HuH-7 (cell line): ENCODE results near the gene PTPRN2.

Experiments used
- DNase-seq: peaks from one replicate; pipeline ENCODE4 v3.0.0; 2011; ENCODE audit warnings: low spot score

Gene PTPRN2

GRCh38 chr7:157811946-157812345, 775.7 kb downstream of the PTPRN2 start:
- DNase-seq = no peak

DNA sequence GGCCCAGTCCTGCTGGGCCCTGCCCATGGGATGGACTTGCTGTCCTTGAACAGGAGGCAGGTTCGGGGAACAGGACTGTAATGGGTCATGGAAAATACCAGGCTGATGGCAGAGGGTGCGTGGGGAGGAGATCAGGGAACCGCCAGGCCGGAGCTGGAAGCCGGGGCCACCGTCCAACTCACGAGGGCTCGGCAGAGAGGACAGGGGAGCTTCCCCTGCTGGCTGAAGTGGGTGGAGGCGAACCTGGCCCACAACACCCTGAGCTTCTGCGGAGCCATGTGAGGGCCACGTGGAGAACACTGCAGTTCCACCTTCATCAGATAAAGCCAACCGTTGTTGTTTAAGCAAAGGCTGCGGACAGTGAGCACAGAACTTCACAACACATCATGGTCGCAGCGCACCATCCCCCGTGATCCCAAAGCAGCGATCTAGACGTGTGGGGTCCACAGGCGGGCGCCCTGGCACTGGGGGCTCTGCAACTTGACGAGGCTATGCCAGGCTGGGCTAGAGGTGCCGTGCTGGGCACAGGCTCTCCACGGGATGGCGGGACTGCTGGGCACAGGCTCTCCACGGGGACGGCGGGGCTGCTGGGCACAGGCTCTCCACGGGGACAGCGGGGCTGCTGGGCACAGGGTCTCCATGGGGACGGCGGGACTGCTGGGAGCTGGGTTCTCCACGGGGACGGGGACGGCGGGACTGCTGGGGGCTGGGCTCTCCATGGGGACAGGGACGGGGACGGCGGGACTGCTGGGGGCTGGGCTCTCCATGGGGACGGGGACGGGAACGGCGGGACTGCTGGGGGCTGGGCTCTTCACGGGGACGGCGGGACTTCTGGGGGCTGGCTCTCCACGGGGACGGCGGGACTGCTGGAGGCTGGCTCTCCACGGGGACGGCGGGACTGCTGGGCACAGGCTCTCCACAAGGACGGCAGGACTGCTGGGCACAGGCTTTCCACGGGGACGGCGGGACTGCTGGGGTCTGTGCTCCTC, 777.5 kb downstream of the PTPRN2 start:
- no peak for DNase-seq

GRCh38 chr7:157809154-157809862, 778.3 kb downstream of the PTPRN2 start:
- DNase-seq = no peak

DNA sequence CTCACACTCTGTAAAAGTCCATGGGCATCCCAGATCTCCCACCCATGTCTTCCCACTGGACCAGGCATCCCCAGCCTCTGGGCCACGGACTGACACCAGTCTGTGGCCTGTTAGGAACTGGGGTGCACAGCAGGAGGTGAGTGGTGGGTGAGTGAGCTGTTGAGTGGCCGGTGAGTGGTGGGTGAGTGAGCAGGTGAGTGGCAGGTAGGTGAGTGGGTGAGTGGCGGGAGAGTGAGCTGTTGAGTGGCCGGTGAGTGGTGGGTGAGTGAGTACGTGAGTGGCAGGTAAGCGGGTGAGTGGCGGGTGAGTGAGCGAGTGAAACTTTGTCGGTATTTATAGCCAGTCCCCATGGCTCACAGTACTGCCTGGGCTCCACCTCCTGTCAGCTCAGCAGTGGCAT, 779.6 kb downstream of the PTPRN2 start:
- DNase-seq = no peak

DNA sequence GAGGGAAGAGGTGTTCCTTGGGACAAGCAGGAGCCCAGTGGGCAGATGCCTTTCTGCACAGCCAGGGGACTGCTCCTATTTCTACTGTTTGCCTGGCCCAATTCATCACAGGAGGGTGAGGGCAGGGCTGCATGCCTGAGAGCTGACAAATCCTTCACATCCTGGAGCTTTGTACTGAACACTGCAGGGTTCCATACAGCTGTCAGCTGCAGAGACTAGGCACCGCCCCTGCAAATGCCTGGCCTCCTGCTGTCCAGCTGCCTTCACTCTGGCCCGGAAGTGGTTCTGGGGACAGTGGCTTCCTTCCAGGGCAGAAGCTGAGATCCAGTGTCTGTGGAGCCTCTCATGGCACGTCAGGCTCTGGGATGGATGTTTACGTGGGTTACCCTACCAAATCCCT, 780.1 kb downstream of the PTPRN2 start:
- DNase-seq = no peak

GRCh38 chr7:157806711-157807110, 780.9 kb downstream of the PTPRN2 start:
- DNase-seq = no peak

DNA sequence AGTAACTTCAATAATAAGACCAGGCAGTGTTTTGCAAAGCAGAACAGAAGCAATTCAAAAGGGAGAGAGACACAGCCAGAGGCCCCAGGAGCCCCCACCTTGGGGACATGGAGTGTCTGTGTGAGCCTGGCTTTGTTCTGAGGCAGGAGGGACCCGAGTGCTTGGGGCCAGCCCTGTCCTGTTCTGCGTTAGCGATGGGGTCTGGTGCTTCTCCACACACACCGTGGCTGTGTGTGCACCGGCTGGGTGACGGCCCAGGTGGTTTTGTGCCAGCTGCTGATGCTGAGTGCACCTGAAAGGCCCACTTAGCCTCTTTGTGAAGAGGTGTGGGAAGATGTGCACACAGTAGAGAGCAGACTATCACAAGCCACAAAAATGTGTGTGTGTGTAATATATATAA, 781.9 kb downstream of the PTPRN2 start:
- DNase-seq = no peak

- DNase-seq = no peak
These were observed 783.7 kb downstream of the PTPRN2 start for GRCh38 chr7:157803906-157804305.

- no peak for DNase-seq
These were observed 785.5 kb downstream of the PTPRN2 start for GRCh38 chr7:157801971-157802675.

DNA sequence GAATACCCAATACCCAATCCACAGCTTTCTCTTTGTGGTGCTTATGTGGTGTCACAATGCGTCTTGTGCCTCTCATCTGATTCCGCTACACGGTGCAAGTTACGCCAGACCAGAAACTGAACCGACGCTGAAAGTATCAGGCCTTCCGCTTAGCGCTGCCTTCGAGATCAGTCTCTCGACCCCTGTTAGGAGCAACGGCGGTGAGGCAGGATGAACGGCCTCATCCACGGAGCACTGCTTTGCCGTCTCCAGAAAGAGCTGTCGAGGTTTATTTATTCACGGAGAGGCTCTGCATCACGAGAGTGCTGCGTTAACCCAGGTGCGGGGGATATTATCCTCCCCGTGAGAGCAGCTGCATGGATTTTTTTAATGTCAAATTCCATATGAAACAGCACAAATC, 786.5 kb downstream of the PTPRN2 start:
- DNase-seq = no peak

DNA sequence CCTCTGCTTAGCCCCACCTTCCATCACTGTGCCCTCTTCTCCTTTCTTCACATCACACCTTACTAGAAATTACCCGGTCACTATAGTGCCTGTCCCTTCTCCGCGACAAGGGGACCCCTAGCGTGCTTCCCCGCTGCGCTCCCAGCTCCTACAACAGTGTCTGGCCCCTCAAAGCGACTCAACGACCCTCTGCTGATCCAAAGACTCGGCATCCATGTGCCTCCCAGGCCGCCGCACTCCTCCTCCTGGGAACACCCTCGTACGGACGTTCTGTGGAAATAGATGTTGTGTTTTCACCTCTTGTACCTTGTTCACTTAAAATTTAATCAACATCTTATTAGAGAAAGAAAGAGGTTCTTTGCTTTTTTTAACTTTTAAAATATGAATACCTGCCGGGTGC, 787.3 kb downstream of the PTPRN2 start:
- no peak for DNase-seq

DNA sequence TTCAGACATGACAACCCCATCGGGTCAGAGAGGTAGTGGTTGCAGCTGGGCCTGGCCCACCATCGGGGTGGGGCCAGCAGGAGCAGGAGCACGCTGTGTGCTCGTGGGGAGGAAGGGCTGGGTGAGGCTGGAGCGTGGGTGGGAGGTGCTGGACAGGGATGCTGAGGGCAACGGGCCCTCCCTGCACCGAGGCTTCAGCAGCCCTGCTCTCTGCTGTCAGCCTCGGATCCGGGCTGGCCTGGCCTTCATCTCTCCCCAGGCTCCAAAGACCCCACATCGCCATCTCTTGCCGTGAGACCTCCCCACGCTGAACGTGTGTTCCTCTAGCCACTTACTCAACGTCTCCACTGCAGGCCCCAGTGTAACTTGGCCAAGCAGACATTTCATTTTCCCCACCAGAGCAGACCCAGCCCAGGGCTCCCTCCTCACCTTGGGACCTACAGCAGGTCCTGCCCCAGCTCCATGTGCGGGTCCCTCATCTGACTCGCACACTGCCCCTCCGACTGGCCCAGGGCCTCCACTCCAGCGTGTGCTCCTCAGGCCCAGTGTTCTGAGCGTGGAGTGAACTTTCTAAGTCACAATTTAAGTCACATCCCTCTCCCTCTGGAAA, 788.4 kb downstream of the PTPRN2 start:
- DNase-seq = no peak

DNA sequence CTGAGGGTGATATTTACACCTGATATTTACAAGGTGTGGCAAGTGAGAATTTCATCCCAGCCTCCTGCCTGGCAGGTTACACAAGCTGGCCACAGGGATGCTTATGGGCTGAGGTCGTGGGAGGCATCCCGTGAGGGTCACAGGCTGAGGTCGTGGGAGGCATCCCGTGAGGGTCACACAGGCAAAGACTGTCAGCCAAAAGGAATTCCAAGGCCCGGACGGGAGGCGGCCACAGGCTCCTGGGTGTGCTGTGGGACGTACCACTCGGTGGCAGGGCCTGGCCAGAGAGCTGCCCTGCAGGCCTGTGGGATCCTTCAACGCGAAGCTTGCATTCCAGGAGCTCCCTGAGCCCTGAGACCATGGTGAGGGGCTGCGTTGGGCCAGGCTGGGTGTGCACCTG, 790.3 kb downstream of the PTPRN2 start:
- DNase-seq = no peak

DNA sequence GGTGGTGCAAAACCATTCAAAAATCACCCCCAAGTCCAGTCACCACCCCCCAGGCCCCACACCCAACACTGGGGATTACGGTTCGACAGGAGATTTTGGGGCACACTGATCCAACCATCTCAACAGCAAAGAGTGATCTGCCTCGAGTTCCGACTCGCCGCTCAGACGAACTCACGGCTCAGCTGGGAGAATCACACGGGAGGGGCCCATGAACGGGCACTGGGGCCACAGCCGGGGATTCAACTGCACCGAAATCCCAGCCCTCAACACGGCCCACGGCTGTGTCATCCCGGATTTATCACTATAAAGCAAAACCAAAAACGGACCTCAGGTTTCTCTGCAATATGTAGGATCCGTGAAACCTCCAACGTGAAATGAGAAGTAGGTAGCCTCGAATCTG, 790.8 kb downstream of the PTPRN2 start:
- DNase-seq = no peak

DNA sequence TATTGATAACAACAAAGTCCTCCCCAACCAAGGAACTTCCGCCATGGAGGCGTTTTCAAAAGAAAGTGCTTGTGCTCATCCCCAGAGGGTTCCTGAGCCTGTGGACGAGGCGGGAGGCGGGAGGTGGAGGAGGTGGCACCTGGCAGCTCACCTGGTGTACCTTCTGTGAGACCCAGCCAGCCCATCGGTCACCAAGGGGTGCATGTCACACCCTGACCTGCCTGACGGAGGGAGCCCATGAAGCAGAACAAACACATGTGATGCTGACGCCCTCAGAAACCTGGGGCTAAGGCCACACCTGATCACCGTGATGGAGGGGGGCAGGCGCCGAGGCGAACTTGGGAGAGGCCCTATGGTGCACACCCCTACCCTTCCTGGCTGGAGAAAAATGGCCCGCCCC, 792.0 kb downstream of the PTPRN2 start:
- DNase-seq = no peak

DNA sequence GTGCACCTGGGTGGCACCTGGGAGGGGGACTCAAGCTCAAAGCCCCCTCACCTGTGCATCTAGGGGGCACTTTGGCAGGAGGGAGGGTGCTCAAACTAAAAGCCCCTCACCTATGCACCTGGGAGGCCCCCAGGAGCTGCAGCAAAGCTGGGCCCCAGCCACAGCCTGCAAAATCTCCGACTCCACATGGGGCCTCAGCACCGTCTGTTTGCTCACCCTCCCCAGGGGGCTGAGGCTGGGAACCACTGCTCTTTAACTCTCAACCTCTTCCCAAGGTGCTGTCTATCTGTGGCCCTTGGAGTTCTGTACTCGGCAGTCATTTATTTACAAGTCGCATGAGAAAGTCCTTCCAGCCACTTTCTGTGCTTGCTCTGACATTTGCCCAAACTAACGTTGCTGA, 792.4 kb downstream of the PTPRN2 start:
- no peak for DNase-seq

- no peak for DNase-seq
These were observed 792.9 kb downstream of the PTPRN2 start for GRCh38 chr7:157794746-157795065.

- no peak for DNase-seq
These were observed 793.5 kb downstream of the PTPRN2 start for GRCh38 chr7:157793973-157794745.

GRCh38 chr7:157793087-157793353, 794.6 kb downstream of the PTPRN2 start:
- no peak for DNase-seq

GRCh38 chr7:157792241-157793086, 795.2 kb downstream of the PTPRN2 start:
- DNase-seq = no peak

- no peak for DNase-seq
These were observed 796.0 kb downstream of the PTPRN2 start for GRCh38 chr7:157791666-157792065.
